ENCODE data around the gene TCEA2.
A peak's percentile ranks its signal among the peaks of the same experiment; 100 is the strongest.

The TCEA2 gene

DNA sequence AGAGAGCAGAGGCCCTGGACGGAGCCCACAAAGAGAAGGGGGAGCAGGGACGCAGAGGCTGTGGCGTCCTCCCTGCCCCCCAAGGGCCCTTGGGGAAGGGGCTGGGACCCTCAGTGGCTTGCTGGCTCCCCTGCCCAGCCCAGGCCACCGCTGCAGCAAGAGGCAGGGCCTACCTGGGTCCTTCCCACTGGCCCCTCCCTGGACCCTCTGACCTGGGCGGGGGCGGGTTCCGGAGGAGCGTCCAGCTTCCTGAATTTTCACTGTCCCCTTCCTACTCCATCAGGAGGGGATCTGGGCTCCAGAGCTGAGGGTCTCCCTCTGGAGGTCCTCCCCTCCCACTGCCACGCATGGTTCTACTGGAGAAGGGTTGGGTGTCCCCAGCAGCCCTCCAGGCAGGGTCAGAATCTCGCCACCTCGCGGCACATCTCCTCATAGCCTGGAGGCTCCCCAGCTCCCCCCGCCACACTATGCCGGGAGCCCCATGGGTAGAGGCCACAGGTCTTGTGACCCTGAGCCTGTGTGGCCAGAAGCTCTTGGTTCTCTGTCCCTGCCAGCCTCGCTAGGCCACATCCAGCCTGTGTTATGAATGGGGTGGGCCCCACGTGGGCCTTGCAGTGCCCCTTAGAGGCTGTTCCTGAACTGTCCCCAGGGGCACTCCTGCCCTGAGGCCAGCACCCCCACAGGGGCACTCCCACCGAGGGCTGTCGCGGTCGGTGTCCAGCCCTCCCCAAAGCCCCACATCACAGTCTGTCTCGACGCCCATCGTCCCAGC lies 12.6 kb upstream of the TCEA2 start:
- no peak for DNase-seq

DNA sequence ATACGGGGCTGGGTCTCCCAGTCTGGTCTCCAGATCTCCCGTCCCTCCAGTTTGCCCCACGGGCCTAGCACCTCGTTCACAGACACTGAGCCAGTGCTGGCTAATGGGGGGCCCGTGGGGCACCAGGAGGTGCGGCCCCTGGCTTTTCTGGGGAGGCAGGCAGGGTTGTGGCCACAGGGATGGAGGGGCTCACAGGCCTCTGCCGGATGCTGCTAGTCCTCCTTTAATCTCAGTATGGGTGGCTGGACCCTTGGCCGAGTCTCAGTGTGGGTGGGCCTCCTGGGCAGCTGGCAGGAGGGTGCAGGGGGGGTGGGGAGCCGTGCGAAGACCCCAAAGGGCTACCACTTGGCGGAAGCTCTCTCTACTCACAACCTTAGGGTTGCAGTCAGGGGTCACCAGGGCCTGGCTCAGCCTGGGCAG lies 12.0 kb upstream of the TCEA2 start:
- no peak for DNase-seq

DNA sequence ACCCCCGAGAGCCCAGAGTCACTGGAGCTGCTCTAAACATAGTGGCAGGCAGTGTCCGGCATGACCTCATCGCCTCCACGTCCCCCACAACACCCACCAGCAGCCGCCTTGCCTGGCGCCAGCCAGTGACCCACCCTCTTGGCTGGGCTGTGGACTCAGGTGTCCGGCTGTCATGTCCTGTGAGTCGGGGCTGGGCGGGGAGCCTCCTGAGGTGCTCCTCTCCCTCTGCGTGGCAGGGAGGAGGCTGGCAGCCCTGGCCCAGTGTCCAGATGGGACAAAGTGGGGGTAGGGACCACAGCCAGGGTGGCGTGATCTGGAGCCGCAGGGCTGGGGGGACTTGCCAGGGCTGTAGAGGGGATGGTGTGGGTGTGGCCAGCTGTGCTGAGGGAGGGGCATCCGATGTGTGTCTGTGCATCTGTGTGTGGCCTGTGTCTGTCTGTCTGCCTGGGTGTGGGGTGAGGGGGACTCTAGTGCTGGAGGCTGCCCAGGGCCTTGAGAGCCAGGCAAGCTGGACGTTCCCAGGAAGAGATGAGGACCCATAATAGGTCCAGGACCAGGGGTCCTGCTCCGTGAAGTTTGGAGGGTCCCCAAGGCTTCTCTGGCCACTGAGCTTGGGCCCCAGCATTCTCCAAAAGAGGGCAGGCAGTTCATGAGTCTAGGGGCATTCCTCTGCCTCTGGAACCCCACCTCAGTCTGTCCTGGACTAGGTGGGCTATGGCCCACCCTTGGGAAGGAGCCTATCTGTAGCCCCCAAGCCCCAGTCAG lies 11.3 kb upstream of the TCEA2 start:
- DNase-seq, result no peak

DNA sequence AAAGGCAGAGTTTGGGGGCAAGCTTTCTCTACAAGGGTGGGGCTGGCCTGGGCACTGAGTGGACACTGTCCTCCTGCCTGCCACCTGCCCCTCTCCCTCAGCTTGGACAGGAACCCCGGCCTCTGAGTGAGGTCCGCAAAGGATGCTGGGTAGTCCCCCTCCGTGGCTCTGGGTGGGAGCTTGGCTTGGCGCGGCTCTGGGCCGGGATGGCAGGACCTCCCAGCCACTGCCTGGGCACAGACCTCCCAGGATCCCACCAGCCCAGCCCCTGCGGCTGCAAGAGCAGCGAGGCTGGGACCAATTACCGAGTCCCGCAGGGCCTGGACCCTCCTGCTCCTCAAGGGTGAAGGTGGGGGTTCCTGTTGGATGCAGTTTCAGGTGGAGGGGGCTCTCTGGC lies 10.7 kb upstream of the TCEA2 start:
- DNase-seq, result no peak

DNA sequence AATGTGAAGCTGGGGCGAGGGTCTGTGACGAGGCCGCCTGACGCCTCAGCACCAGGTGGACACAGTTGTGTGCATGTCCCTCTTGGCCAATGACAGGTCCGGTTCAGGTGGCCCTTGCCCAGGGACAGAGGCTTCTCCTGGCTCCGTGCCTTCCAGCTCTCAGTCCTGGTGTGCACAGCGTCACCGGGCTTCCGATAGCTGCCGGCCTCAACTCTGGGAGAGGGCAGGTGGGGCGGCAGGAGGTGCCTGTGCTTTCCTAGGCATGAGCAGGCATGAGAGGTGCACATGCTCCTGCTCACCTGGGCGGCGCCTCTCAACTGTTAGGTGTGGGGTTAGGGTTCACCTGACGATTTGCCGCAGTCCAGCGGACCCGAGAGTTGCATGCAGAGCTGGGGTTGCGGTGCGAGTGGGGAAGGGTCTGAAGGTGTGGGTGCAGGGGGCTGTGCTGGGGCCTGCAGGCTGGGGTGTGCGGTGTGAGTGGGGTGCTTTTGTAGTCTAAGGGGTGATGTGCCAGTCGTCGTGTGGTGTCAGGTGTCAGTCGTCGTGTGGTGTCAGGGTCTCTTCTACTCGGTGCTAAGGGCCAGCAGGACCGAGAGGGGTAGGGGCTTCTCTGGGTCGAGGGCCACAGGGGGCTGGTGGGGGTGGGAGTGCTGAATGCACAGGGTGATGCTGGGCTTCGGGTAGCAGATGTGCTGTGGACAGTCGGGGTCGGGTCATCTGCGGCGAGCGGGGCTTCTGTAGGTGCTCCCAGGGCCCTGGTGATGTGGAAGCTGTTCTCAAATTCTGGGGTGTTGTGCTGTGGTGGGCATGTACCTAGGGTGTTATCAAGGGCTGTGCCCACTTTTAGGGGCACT lies 9.8 kb upstream of the TCEA2 start:
- no peak for DNase-seq

DNA sequence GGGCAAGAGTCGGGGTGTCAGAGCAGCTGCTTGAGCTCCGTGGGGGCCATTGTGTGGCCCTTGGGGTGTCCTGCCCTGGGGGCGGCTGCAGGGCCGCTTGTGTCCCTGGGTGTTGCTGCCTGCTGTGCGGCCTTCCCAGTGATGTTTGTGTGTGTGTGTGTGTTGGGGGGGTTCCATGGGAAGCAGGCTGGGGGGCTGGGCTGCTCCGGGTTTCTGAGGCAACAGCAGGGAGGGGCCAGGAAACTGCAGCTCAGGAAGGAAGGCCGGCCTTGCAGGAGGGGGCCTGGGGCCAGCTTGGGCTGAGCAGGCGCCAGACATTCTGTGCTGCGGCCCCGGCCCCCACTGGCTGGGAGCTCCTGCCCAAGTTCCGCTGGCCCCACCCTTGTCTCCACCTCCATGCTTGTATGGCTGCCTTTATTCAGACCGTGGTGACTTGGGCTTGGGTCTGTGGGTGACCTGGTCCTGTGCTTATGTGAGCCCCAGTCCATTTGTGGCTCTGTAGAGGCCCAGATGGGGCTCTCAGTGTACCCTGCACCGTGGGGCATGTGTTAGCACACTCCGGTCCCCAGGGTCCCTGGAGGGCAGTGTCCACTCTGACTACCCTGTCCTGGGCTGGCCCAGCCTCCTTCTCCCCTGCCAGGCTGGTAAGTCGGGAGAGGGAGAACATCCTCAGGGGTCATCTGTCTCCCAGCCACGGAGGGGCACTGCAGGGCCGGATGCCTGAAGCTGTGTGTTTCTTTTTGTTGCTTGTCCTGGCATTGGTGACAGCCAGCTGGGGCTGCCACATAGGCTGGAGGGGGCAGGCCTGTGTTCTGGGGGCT lies 8.9 kb upstream of the TCEA2 start:
- DNase-seq, result no peak

DNA sequence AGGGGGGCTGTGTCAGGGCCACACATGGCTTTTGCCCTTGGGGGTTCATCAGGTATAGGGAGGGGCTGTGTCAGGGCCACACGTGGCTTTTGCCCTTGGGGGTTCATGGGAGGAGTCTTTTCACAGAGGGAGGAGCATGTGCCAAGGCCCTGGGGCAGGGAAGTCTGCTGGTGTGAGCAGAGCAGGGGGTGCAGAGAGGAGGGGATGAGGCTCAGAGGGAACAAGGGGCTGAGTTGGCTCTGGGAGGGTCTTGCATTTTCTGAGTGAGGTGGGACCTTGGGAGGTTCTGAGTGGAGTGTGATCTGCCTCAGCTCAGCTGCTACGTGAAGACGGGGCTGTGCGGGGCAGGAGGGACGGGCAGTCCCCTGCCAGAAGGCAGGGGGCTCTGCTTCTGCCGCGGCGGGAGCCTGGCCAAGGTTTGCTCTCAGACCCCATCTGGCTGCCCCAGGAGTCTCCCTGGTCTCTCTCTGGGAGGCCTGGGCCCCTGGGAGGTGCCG lies 7.6 kb upstream of the TCEA2 start:
- DNase-seq, result no peak

DNA sequence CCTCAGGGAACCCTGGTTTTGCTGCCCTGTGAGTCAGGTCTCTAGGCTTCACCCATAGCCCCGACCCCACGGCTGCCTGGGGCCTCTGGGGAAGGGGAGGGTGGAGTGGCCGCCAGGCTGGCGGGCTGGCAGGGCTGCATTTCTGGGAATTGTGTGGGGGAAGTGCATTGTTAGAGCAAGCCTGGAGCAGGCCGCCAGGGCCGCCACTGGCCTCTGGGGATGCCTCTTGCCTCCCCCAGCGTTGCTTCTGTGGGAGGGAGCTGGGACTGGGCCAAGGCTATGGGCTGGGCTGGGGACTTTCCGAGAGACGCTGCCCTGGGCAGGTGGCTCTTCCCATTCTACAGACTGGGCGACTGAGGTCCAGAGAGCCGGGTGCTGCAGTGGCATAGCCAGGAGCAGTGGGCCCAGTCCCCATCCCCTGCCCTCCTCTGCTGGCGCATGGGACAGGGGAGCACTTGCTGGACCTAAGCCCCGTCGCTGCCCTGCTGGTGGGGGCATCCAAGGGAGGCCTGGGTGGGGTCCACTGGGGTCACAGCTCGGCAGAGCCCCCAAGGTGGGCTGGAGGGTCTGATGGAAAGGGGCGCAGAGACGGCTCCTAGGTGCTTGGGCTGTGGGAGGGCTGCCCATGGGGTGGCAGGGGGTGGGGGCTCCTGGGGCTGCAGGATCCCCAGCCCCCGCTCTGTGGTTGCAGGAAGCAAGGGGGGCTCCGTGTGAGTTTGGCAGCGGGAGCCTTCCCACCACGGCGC lies 6.9 kb upstream of the TCEA2 start:
- no peak for DNase-seq

DNA sequence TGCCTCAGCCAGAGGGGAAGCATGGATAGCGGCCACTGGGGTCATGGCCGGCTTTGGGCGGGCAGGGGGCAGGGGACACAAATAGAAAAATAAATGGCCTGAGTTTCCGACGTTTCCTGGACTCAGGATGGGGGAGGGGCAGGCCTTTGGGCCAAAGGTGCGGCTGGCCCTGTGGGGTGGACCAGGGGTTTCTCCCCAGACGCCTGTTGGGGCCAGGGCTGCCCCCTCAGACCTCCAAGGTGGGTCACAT lies 6.4 kb upstream of the TCEA2 start:
- DNase-seq, result no peak

DNA sequence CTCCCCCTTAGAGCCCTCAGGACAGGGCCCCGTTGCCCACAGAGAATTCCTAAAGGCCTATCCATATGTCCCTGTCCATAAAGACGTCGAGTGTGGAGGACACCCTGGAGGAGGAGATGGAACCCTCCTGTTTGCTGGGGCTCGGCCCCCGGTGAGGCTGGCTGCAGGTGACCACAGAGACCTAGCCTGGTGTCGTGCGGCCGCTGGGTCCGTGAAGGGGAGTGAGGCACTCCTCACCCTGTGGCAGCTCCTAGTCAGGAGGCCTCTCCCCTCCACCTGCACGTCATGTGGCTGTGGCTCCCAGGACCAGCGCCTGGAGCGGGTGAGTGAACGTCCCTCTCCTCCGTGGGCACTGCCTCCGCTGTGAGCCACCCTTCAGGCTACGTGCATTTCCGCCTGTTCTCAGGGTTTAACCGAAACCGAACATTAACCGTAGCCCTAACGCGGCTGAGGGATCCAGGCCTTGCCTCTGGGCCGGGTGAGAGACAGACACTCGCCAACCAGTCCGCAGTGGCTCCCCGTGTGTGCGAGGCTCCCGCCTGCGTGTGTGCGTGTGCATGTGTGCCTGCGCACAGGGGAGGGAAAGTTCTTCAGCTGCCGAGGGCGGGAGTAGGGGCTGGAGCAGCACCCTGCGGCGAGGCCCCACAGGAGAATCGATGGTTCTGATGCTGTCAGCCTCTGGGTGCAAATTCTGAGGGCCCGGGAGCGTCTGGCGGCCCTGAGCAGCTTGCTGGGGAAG lies 5.9 kb upstream of the TCEA2 start:
- no peak for DNase-seq

DNA sequence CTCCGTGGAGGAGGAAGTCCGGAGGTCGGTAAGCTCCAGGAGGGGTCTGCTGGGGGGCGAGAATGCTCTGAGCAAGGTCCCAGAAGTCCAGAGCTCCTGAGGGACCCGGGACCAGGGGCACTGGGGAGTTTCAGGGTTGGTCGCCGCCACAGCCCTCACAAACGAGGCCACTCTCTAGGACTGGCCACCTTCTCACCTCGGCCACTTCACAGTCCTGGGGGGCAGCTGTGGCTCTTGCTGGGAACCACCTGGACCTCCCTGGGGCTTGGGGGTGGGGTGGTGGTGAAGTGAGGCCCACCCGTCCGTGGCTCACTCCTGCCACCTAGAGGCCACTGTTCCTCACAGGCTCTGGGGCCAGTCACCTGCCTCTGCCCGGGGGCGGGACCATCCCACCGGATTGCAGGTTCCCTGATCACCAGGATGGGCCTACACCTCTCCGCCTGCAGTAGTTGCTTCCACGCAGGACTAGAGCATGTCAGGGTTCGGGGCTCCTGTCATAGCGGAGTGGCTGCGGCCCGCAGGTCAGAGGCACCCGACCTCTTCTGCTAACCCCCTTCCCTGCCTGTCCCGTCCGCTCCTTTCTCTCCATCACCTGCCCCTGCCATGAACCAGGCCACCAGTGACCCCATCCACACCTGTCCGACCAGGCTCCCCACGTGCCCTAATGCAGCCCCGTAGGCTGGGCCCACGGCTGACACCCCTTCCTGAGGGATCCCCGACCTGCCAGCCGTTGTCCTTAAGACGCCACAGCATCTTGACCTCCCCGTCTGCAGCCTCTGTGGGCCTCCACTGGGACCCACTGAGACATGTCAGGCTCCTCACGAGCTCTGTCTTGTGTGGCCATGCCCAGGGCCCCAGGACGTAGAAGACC lies 5.1 kb upstream of the TCEA2 start:
- DNase-seq, result peak; percentile 60

DNA sequence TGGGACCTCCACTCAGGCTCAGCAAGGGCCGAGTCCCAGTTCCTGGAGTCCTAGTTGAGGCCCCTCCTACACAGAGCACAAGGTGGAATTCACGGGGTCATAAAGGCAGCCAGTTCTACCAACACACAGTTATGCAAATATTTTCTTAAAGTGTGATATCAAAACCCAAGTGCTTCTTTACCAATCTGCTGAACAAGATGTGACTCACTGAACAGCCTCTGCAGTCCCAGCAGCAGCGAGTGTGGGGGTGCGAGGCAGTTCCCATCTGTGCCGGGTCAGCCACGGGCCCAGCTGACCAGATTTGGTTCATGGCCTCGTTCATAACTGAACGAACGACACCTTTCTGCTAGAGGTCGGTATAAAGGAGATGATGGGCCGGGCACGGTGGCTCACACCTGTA lies 4.5 kb upstream of the TCEA2 start:
- DNase-seq, result no peak

DNA sequence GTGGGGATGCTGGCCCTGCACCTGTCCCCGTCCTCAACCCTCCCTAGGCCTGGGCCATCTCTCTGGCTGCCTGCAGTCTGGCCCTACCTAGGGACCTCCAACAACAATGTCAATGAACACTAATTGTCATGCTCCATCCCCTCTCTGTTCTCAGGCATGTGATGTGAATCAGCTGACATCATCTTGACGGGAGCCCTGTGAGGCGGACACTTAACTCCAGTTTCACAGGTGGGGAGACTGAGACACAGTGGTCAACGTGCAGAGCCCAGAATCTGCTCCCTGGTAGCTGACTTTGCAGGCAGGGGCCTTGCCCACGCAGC lies 762 bp upstream of the TCEA2 start:
- DNase-seq, result no peak

DNA sequence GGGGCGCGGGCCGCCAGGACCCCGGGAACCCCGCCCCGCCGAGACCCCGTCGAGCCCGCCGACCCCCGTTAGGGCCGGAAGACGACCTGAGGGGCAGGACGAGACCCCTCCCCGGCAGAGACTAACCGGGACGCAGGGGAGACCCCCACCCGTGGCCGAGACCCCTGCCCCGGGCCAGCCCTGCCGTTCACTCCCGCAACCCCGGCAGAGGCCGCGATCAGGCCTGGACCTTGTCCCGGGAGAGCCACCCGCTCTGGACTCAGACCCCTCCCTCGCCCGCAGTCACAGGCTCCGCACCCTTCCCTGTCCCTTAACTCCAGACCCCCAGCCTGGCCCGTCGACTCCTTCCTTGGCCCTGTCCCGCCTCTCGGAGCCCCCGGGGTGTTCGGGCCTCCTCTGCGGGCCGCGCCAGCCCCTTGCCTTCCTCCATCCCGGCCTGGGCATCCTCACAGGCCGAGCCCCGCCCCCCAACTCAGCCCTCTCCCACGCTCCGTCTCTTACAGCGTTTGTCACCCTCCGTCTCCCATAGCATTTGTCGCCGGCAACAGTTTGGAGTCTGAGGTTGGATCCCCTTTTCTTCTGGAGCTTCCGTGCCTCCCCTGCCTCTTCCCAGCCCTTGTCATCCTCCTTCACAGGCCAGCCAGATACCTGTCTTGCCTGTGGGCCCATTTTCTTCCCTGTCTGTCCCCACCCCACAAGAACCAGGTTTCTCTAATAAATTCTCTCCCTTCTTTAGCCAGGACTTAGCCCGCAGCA lies 569 bp downstream of the TCEA2 start:
- peak; percentile 37 for DNase-seq

DNA sequence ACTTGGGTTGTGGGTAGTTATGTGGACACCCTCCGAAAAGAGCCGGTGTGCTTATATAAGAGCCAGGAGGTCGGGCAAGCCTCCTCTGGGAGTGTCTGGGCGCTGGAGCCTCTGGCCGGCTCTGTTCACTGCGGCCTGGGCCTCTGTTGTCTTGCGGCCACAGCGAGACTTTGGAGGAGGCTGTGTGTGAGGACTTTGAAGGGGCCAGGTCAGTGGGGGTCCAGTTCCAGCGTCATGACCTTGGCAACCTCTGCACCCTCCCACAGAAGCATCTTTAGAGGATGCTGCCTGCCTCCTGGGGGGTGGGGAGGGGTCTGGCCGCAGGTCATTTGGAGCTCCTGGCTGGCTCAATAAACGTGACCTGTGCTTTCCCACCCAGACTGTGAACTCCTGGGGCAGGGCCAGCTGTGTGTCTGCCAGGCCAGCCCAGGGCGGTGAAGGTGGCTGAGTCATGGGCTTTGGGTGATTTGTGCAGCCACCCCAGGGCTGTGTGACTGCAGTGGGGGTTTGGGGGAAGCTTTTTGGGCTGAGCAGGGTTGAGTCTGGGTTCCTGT lies 1.2 kb downstream of the TCEA2 start:
- DNase-seq, result peak; percentile 82

DNA sequence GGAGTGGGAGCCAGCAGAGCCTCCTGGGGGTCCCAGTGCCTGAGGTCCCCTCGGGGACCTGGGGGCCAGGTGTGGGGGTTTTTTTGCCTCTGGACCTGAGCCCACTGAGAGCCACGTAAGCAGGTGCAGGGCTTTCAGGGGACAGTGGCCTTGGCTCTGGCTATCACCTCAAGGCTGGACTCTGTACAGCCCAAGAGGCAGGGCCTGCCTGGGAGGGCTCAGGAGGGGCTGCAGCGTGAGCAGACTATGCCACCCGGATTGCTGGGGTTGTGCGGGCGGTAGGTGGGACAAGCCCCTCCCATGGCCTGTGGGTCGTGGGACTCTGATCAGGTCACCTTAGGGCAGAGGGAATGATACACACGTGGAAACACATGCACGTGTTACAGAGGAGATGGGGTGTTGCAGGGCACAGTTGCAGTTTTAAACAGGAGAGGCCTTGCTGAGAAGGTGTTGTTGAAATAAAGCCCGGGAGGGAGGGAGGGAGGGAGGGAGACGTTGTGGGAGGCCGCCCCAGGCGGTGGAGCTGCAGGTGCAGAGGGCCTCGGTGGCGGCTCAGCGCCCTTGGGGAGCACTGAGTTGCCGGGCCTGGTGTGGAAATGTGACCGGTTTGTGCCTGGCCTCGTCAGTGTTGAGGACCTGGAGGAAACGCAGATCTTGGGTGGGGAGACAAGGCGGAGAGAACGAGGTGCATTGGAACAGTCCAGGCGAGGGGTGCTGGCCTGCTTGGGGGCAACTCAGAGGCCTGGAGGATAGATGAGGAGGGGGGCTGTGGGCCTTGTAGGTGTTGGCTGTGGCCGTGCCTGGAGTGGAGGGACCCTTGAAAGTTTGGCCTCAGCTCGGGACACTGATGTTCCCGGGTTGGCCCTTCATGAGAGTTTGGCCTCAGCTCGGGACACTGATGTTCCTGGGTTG lies 2.3 kb downstream of the TCEA2 start:
- DNase-seq, result no peak

DNA sequence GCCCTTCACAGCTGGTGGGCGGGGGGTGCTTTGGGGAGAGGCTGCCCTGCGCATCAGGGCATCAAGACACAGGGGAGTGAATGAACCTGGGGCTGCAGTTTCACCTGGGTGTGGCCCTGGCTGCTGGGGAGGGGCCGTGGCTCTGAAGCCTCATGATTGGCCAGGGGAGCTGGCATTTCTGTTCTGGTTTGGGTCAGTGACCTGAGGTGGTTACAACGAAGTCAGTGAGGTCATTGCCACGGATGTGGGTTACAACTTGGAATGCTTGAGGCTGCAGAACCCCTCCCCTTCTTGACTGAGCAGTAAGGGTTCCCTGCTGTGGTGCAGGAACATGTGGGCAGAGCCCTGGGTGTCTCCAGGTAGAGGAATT lies 3.0 kb downstream of the TCEA2 start:
- peak; percentile 93 for DNase-seq

DNA sequence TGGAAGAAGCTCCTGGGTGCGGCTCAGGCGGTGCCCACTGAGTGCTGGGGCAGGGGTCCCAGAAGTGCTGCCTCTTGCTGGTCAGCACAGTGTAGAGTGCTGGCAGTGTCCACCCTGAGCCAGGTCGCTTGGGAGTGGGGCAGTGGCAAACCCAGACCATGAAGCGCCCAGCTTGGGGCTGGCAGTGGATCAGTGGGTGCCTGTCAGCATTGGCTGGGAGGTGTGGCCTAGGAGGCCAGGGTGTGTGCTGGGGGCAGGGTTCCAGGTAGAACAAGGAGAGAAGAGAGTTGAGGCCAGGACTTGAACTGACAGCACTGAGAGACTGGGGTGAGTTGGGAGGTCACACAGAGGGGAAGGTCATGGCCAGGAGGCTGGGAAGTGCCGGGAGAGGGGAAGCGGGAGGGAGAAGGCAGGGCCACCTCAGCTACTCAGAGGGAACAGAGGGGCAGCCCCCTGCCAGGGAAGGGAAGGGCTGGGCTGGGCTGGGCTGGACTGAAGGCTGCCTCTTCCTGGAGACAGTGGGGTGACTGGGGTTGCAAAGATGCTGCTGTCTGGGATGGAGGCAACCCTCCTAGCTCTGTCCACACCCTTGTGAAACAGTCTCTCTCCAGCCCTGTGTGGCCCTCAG lies 4.1 kb downstream of the TCEA2 start:
- DNase-seq, result no peak
